ENCODE results near the gene AKR1E2.

AKR1E2 gene

DNA sequence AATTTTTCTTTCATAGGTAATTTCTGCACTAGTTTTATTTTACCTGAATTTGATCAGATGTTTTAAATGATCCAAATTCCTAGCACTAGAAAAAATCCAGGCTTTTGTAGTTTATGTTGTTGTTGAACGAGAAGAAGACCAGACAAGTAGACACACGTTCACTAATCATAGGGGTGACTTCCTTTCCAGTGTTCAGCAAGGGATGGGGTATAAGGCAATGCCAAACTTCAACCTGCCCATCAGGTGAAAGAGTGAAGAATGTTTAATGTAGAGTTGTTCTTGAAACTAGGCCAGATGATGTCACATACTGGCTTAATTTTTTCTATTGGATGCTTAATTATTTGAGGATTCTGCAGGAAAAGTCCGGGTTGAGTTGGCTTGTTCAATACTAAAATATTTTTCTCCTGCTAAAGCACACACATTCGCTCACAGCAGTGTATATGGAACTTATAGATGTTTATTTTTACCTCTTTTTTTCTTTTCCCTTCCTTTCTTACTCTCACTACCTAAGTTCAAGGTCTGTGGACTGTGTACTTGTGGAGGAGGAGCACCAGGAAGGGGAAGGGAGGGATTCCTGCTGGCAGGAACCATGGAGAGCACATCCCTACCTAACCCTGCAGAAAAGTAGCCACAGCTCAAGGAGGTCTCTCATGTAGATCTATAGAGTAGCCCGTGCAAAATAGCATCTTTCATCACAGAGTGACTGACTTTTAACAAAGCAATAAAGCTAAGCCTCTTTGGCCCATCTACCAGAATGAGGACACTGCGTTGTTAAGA, 23.1 kb upstream of the AKR1E2 start:
- CTCF ChIA-PET: no interaction called here
- H3K27ac ChIP-seq: no peak overlapping the region
- TF ChIP-seq, protein P1, sequence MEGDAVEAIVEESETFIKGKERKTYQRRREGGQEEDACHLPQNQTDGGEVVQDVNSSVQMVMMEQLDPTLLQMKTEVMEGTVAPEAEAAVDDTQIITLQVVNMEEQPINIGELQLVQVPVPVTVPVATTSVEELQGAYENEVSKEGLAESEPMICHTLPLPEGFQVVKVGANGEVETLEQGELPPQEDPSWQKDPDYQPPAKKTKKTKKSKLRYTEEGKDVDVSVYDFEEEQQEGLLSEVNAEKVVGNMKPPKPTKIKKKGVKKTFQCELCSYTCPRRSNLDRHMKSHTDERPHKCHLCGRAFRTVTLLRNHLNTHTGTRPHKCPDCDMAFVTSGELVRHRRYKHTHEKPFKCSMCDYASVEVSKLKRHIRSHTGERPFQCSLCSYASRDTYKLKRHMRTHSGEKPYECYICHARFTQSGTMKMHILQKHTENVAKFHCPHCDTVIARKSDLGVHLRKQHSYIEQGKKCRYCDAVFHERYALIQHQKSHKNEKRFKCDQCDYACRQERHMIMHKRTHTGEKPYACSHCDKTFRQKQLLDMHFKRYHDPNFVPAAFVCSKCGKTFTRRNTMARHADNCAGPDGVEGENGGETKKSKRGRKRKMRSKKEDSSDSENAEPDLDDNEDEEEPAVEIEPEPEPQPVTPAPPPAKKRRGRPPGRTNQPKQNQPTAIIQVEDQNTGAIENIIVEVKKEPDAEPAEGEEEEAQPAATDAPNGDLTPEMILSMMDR (conservative IDR thresholded peaks at IDR 0.05; ENCODE audit: low read depth): no peak
- peak; percentile 33 for DNase-seq (ENCODE audit: low spot score)
- POLR2A ChIA-PET (ENCODE audit: low non-redundant PET): no interaction called here

DNA sequence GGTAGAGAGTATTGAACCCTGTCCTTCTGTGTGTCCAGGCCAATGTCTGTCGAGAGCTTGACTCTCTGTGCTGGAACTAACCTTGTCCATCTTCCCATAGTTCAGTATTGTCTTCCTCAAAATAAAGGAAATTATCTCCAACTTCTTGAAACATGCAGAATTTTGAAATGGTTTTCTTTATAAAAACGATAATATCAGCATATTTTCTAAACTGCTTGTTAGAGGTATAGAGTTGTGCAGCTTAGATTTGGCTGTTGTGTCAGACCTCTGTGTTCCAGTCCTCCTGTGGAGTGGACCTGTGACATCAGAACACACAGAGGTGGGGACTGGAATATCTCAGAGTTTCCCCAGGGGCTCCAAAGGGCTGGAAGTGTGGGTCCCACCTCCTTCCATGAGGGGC, 22.2 kb upstream of the AKR1E2 start:
- TF ChIP-seq, protein P1 (conservative IDR thresholded peaks at IDR 0.05; ENCODE audit: low read depth): no peak
- POLR2A ChIA-PET (ENCODE audit: low non-redundant PET): no interaction called here
- no peak overlapping the region for H3K27ac ChIP-seq
- DNase-seq (ENCODE audit: low spot score): no peak
- CTCF ChIA-PET: no interaction called here

DNA sequence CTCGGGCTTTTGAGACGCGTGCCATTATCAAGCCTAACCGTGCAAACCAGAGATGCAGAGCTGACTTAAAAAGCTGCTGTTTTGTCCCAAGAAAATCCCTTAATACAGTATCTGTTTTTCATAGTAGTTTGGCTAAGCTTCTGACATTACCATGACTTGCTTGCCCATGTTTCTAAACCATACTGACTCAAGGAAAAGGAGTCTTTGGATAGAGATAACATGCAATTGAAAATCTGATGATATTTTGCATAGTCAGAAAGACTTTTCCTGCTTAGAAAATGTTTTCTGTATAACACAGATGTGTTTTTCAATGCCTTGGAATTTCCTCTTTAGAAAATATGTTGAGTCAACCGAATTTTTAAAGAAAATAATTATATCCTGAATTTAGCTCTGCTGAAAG, 21.5 kb upstream of the AKR1E2 start:
- POLR2A ChIA-PET (ENCODE audit: low non-redundant PET): no interaction called here

DNA sequence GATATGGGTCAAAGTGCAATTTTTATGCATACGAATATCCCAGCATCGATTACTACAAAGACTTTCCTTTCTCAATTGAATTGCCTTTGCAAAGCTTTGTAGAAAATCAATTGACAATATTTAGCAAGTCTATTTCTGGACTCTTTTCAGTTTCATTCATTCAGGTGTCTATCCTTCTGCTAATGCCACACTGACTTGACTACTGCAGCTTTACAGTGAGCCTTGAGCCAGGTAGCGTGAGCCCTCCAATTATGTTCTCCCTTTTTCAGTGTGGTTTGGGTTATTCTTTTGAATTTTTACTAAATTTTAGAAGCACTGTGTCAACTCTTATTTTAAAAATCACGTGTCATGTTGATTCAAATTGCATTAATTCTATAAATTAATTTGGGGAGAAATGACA, 19.5 kb upstream of the AKR1E2 start:
- ChIA-PET POLR2A (ENCODE audit: low non-redundant PET) (no interaction called here), CTCF (no interaction called here)
- DNase-seq (ENCODE audit: low spot score): no peak

More for the DNA sequence above, 21.5 kb upstream of the AKR1E2 start:
- no peak overlapping the region for H3K27ac ChIP-seq
- TF ChIP-seq, protein P1 (conservative IDR thresholded peaks at IDR 0.05; ENCODE audit: low read depth): no peak
- CTCF ChIA-PET: interaction anchor here (0.8 kb wide), 1 partner anchor 16 kb away, joined by 6 read pairs; no protein-coding TSS in a partner anchor
- DNase-seq (ENCODE audit: low spot score): no peak

DNA sequence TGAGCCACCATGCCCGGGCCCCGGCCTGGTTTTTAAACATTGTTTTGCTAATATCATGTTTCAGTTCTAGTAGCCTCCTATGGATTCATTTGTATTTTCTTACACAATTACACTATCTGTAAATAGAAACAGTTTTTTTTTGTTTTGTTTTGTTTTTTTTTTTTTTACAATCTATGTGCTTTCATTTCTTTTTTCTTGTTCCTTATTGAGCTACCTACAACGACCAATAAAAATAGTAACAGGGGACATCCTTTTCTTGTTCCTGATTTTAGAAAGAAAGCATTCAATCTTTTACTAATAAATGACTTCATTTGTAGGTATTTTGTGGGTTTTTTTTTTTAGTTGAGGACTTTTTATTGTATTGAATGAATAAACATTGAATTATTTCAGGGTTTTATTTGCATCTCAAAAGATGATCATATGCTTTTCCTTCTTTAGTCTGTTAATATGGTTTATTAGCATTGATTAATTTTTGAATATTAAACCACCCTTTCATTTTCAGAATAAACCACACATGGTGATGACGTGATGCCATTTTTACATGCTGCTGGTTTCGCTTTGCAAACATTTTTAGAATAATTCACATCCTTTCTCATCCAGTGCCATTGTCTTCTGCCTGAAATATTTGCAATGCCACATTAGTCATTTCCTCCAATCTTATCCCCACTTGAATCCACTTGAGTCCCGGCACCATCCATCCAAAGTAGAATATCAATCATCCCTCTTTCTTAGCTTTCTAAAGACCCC, 18.1 kb upstream of the AKR1E2 start:
- peak; percentile 69 for DNase-seq (ENCODE audit: low spot score)
- H3K27ac ChIP-seq: peak overlapping the region; percentile 49
- TF ChIP-seq, protein P1 (conservative IDR thresholded peaks at IDR 0.05; ENCODE audit: low read depth): no peak
- ChIA-PET CTCF (interaction anchor here (0.7 kb wide), 1 partner anchor 593 kb away, joined by 3 read pairs; no protein-coding TSS in a partner anchor), POLR2A (ENCODE audit: low non-redundant PET) (no interaction called here)

More for the DNA sequence above, 19.5 kb upstream of the AKR1E2 start:
- no peak overlapping the region for H3K27ac ChIP-seq
- TF ChIP-seq, protein P1 (conservative IDR thresholded peaks at IDR 0.05; ENCODE audit: low read depth): no peak

DNA sequence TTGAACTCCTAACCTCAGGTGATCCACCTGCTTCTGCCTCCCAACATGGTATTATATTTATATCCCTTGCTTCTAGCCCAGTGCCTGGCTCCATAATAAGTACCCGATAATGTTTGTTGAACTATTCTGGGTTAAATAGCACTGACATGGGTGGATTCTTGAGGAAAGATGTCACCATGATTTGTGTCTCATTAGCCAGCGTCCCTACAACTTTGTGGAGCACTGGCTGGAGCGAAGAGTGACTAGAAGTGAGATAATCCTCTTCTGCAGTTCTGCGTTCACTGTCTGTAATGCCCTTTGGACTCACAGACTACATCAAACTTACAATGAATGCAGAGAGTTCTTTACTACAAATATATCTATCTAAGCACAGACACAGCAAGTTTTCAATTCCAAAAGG, 16.9 kb upstream of the AKR1E2 start:
- ChIA-PET CTCF (interaction anchor here (0.6 kb wide), 1 partner anchor 342 kb away, joined by 3 read pairs; no protein-coding TSS in a partner anchor), POLR2A (ENCODE audit: low non-redundant PET) (no interaction called here)
- TF ChIP-seq, protein P1 (conservative IDR thresholded peaks at IDR 0.05; ENCODE audit: low read depth): no peak
- H3K27ac ChIP-seq: no peak overlapping the region
- no peak for DNase-seq (ENCODE audit: low spot score)
